ENCODE data around the gene FAM83C. TPM values are rescaled to one million over a fixed set of nuclear protein-coding genes. Genes with fewer than 3 reads are reported as not detected.
A peak's percentile ranks its signal among the peaks of the same experiment; 100 is the strongest.

FAM83C gene
- total and polyA plus RNA-seq, 10 of the 15 experiments (the other 5 are each of a cell fraction or from before 2014, with no cell fraction given): not detected

DNA sequence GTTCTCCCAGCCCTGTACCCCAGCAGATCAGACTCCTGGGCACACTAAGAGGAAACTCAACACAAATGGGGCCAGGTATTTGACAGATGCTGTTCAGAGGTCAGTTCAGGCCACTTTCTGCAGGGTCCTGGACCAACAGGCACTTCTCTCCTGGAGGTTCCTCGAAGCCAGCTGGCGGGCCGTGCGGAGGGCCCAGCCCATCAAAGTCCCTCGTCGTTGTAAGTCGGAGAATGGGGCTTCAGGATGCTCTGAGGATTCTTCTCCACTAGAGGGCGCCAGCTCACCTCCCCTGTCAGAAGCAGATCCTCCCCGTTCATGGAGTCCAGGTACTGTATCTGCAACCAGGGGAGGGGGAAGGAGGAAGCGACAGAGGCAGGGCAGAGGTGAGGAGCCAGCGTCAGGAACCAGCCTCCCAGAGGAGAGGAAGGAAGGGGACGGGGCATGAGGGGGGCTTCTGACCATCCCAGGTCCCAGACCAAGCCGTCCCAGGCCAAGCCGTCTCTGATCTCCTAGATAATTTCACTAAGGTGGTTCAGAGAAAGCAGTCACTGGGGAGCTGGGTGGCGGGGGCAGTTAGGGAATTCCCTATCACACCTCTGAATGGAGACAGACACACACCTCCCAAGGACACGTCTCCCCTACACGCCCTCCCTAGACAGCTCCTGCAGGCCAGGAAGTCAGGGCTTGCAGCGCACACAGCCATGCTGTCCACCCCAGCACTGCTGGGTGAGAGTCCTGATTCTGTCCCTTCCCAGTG lies 11.7 kb upstream of the FAM83C start (continued):
- TF ChIP-seq ZZZ3 (IDR thresholded peaks at IDR 0.05; ENCODE audit: control insufficient read depth, insufficient read length, low read depth) (no peak), DPF2 (IDR thresholded peaks at IDR 0.05) (no peak), ZNF217 (IDR thresholded peaks at IDR 0.05) (no peak), KDM1A (IDR thresholded peaks at IDR 0.05; ENCODE audit: borderline replicate concordance) (no peak), BRCA1 (IDR thresholded peaks at IDR 0.05; ENCODE audit: low read depth, low read length) (no peak), IKZF2 (IDR thresholded peaks at IDR 0.05) (peak in 1 of 2 experiments; percentile 28; a peak in 1 of 4 replicates), SMC3 (IDR thresholded peaks at IDR 0.05; ENCODE audit: borderline replicate concordance, low read length) (peak; percentile 76), RELA (IDR thresholded peaks at IDR 0.05; ENCODE audit: borderline replicate concordance, partially characterized antibody) (no peak), CBX5 (IDR thresholded peaks at IDR 0.05; ENCODE audit: low read depth) (no peak)

DNA sequence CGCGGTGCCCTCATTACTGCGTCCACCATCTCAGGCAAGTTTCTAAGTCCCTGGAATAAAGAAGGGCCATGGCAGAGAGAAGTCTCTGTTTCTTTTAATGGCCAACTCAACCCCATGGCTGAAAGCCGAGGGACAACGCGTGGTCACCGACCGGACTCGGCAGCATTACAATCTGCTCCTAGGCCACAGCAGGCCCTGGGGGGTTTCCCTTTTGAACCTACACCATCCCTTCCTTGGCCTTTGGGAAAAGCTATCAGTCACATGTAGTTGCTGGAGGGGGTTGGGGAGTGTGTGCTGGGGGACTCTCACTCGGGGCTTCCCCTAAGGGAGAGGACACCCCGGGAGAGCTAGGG lies 11.1 kb upstream of the FAM83C start:
- intact Hi-C loops (cut with micrococcal nuclease; ENCODE audit: unreplicated experiment) (loop anchor here (1.0 kb wide), 1 partner anchor 136 kb away; no protein-coding TSS in a partner anchor), in situ Hi-C loops (cut with MboI) (loop anchor here (5.0 kb wide), 1 partner anchor 144 kb away; no protein-coding TSS in a partner anchor)
- Histone ChIP-seq H3K4me3 (no peak overlapping the region), H3K79me2 (ENCODE audit: control insufficient read depth, insufficient read depth, low read length) (no peaks in the 10 kb centered on the region), H2AFZ (ENCODE audit: control insufficient read depth, low read depth, low read length) (no peak overlapping the region), H3K27ac (ENCODE audit: control insufficient read depth, insufficient read depth) (no peak overlapping the region), H3K9me3 (replicated peaks; ENCODE audit: control insufficient read depth, insufficient read depth, low read length) (no peaks in the 10 kb centered on the region), H3K27me3 (replicated peaks in 1 of 2; ENCODE audit: control insufficient read depth in 2 of 2, insufficient read depth in 2 of 2, low read length in 1 of 2) (no peaks in the 10 kb centered on the region), H3K4me2 (ENCODE audit: control insufficient read depth, insufficient read depth) (no peak overlapping the region), H4K20me1 (ENCODE audit: control insufficient read depth, insufficient read depth) (no peaks in the 10 kb centered on the region), H3K36me3 (ENCODE audit: control insufficient read depth in 2 of 2, insufficient read depth in 2 of 2, low read length in 1 of 2) (peaks cover 3 to 5% of the 10 kb centered on the region in 2 experiments; a peak in 2 of 4 replicates), H3K9ac (ENCODE audit: control insufficient read depth, insufficient read depth, low read length) (no peak overlapping the region), H3K4me1 (ENCODE audit: control insufficient read depth, insufficient read depth, low read length) (peaks cover 3% of the 10 kb centered on the region)
- POLR2A ChIA-PET: interaction anchor here (0.8 to 1.2 kb wide), 2 partner anchors 26 to 28 kb away, joined by 3 to 4 read pairs; no protein-coding TSS in a partner anchor
- DNase-seq (ENCODE audit: low read depth, low spot score) (no peak), ATAC-seq (no peak), FAIRE-seq (no peak)
- CTCF ChIA-PET: interaction anchor here (0.7 to 7.3 kb wide), 20 partner anchors 8 to 591 kb away, joined by 3 to 81 read pairs (median 5); partner anchors contain the start of genes EIF6, FAM83C and MMP24OS
- BruUV-seq (replicated peaks): no TSS peak
- RAD21 ChIA-PET (ENCODE audit: unreplicated experiment): interaction anchor here (0.9 to 2.2 kb wide), 6 partner anchors 11 to 144 kb away, joined by 3 to 8 read pairs (median 4); no protein-coding TSS in a partner anchor
- SMC1A ChIA-PET (ENCODE audit: uncharacterized antibody, unreplicated experiment): interaction anchor here (0.8 to 2.7 kb wide), 4 partner anchors 24 to 157 kb away, joined by 3 to 9 read pairs (median 5); no protein-coding TSS in a partner anchor
- WGBS (ENCODE audit: insufficient coverage, insufficient replicate concordance, low lambda C conversion rate, missing lambda C conversion rate): 73% methylated on average over 11 of the region's 11 CpGs
- TF ChIP-seq STAT3 (IDR thresholded peaks at IDR 0.05; ENCODE audit: low read depth, low read length) (no peak), EP300 (IDR thresholded peaks at IDR 0.05; ENCODE audit: borderline replicate concordance in 1 of 2, control insufficient read depth in 1 of 2, low read depth in 2 of 2, low read length in 2 of 2) (no peak)
- TF ChIP-seq, protein P1, sequence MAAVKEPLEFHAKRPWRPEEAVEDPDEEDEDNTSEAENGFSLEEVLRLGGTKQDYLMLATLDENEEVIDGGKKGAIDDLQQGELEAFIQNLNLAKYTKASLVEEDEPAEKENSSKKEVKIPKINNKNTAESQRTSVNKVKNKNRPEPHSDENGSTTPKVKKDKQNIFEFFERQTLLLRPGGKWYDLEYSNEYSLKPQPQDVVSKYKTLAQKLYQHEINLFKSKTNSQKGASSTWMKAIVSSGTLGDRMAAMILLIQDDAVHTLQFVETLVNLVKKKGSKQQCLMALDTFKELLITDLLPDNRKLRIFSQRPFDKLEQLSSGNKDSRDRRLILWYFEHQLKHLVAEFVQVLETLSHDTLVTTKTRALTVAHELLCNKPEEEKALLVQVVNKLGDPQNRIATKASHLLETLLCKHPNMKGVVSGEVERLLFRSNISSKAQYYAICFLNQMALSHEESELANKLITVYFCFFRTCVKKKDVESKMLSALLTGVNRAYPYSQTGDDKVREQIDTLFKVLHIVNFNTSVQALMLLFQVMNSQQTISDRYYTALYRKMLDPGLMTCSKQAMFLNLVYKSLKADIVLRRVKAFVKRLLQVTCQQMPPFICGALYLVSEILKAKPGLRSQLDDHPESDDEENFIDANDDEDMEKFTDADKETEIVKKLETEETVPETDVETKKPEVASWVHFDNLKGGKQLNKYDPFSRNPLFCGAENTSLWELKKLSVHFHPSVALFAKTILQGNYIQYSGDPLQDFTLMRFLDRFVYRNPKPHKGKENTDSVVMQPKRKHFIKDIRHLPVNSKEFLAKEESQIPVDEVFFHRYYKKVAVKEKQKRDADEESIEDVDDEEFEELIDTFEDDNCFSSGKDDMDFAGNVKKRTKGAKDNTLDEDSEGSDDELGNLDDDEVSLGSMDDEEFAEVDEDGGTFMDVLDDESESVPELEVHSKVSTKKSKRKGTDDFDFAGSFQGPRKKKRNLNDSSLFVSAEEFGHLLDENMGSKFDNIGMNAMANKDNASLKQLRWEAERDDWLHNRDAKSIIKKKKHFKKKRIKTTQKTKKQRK (IDR thresholded peaks at IDR 0.05; ENCODE audit: low read depth, low read length): no peak
- TF ChIP-seq, protein P2, sequence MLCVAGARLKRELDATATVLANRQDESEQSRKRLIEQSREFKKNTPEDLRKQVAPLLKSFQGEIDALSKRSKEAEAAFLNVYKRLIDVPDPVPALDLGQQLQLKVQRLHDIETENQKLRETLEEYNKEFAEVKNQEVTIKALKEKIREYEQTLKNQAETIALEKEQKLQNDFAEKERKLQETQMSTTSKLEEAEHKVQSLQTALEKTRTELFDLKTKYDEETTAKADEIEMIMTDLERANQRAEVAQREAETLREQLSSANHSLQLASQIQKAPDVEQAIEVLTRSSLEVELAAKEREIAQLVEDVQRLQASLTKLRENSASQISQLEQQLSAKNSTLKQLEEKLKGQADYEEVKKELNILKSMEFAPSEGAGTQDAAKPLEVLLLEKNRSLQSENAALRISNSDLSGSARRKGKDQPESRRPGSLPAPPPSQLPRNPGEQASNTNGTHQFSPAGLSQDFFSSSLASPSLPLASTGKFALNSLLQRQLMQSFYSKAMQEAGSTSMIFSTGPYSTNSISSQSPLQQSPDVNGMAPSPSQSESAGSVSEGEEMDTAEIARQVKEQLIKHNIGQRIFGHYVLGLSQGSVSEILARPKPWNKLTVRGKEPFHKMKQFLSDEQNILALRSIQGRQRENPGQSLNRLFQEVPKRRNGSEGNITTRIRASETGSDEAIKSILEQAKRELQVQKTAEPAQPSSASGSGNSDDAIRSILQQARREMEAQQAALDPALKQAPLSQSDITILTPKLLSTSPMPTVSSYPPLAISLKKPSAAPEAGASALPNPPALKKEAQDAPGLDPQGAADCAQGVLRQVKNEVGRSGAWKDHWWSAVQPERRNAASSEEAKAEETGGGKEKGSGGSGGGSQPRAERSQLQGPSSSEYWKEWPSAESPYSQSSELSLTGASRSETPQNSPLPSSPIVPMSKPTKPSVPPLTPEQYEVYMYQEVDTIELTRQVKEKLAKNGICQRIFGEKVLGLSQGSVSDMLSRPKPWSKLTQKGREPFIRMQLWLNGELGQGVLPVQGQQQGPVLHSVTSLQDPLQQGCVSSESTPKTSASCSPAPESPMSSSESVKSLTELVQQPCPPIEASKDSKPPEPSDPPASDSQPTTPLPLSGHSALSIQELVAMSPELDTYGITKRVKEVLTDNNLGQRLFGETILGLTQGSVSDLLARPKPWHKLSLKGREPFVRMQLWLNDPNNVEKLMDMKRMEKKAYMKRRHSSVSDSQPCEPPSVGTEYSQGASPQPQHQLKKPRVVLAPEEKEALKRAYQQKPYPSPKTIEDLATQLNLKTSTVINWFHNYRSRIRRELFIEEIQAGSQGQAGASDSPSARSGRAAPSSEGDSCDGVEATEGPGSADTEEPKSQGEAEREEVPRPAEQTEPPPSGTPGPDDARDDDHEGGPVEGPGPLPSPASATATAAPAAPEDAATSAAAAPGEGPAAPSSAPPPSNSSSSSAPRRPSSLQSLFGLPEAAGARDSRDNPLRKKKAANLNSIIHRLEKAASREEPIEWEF (IDR thresholded peaks at IDR 0.05; ENCODE audit: insufficient replicate concordance, low read depth, low read length): no peak
